Gastroesophageal sphincter (tissue), 4 donors: Measurements from ENCODE around the gene FGGY. TPM values are rescaled to one million over a fixed set of nuclear protein-coding genes. Genes with fewer than 3 reads are reported as not detected.

ENCODE experiments used
- ATAC-seq: fragments of 150-250 bp; one replicate; pipeline ENCODE4 v1.9.1; 2016; ENCODE audit warnings: mild to moderate bottlenecking, moderate library complexity
- H3K27ac ChIP-seq, 4 donors: fragments of 200-600 bp; sonication (generic) in 3 of 4; 1 replicate in 3 of 4; 2 replicates in 1 of 4; pipeline ENCODE4 v1.5.1; 2016 to 2019
- H3K27me3 ChIP-seq: fragments of 200-600 bp; sonication (generic); one replicate; pipeline ENCODE4 v1.5.1; 2019
- H3K36me3 ChIP-seq, 2 donors: fragments of 200-600 bp; sonication (generic); one replicate each; pipeline ENCODE4 v1.5.1; 2019; ENCODE audit warnings: control low read depth in 1 of 2
- H3K4me1 ChIP-seq, 3 donors: fragments of 200-600 bp; sonication (generic); 1 replicate in 2 of 3; 2 replicates in 1 of 3; pipeline ENCODE4 v1.5.1; 2016 to 2019; ENCODE audit warnings: control low read depth in 2 of 3
- H3K4me3 ChIP-seq, 2 donors: fragments of 200-600 bp; sonication (generic); one replicate each; pipeline ENCODE4 v1.5.1; 2019; ENCODE audit warnings: mild to moderate bottlenecking in 1 of 2, moderate library complexity in 1 of 2
- H3K9me3 ChIP-seq, 3 donors: fragments of 200-600 bp; sonication (generic); one replicate each; pipeline ENCODE4 v1.5.1; 2017 to 2019; ENCODE audit warnings: control low read depth in 2 of 3
- EP300 ChIP-seq: sonication (generic); formaldehyde crosslinking; IDR thresholded peaks from one replicate; pipeline ENCODE4 v1.6.1; 2017; ENCODE audit warnings: antibody characterized with exemption, mild to moderate bottlenecking
- POLR2A ChIP-seq, 2 donors: fragments of 450-650 bp; IDR thresholded peaks; one replicate each; pipeline ENCODE4 v1.6.1; 2017; ENCODE audit warnings: antibody characterized with exemption in 2 of 2, mild to moderate bottlenecking in 2 of 2, moderate library complexity in 1 of 2
- POLR2AphosphoS5 ChIP-seq: sonication (generic); formaldehyde crosslinking; IDR thresholded peaks from one replicate; pipeline ENCODE4 v1.6.1; 2017; ENCODE audit warnings: antibody characterized with exemption
- WGBS, 2 donors: methylation state at CpG; one replicate each; pipeline ENCODE4 v1.1.5; 2018; ENCODE audit warnings: low coverage in 1 of 2; 5-methylcytosine and 5-hydroxymethylcytosine counted together
- total RNA-seq, 4 donors: library from RNA; depleted of rRNA; stranded (reverse); fragments of >200 nt; gene quantifications; one replicate each; pipeline ENCODE4 v1.1.0, GENCODE V29; 2016
- TF ChIP-seq, protein P1 (sequence below), 4 experiments: fragments of 200-600 bp in 2 of 4; fragments of 450-650 bp in 2 of 4; sonication (generic) in 1 of 4; IDR thresholded peaks; one replicate each; pipeline ENCODE4 v1.5.1; 2017 to 2019; ENCODE audit warnings: antibody characterized with exemption in 4 of 4, mild to moderate bottlenecking in 2 of 4, moderate library complexity in 2 of 4

The FGGY gene
- total RNA-seq, 4 donors from 2014 or later, result 19.0 to 29.6 (median 25.2) TPM

- ATAC-seq, result no peak
- H3K36me3 ChIP-seq, result no peaks in the 10 kb centered on the region
- no peaks in the 10 kb centered on the region for H3K27me3 ChIP-seq
- TF ChIP-seq POLR2AphosphoS5 (no peak), POLR2A (IDR thresholded peaks at IDR 0.05) (no peak), EP300 (no peak)
- TF ChIP-seq, protein P1, sequence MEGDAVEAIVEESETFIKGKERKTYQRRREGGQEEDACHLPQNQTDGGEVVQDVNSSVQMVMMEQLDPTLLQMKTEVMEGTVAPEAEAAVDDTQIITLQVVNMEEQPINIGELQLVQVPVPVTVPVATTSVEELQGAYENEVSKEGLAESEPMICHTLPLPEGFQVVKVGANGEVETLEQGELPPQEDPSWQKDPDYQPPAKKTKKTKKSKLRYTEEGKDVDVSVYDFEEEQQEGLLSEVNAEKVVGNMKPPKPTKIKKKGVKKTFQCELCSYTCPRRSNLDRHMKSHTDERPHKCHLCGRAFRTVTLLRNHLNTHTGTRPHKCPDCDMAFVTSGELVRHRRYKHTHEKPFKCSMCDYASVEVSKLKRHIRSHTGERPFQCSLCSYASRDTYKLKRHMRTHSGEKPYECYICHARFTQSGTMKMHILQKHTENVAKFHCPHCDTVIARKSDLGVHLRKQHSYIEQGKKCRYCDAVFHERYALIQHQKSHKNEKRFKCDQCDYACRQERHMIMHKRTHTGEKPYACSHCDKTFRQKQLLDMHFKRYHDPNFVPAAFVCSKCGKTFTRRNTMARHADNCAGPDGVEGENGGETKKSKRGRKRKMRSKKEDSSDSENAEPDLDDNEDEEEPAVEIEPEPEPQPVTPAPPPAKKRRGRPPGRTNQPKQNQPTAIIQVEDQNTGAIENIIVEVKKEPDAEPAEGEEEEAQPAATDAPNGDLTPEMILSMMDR (IDR thresholded peaks at IDR 0.05), result no peak
- no peaks in the 10 kb centered on the region for H3K9me3 ChIP-seq
- H3K27ac ChIP-seq, result no peak overlapping the region
- H3K4me1 ChIP-seq, result peaks cover 0 to 25% (median 0%) of the 10 kb centered on the region in 3 donors
- H3K4me3 ChIP-seq, result no peak overlapping the region
Observed at GRCh38 chr1:59415881-59416280, 119.0 kb downstream of the FGGY start.

- H3K27me3 ChIP-seq, result no peaks in the 10 kb centered on the region
- ATAC-seq, result no peak
- no peaks in the 10 kb centered on the region for H3K36me3 ChIP-seq
Observed at GRCh38 chr1:59417406-59417805, 120.5 kb downstream of the FGGY start.

DNA sequence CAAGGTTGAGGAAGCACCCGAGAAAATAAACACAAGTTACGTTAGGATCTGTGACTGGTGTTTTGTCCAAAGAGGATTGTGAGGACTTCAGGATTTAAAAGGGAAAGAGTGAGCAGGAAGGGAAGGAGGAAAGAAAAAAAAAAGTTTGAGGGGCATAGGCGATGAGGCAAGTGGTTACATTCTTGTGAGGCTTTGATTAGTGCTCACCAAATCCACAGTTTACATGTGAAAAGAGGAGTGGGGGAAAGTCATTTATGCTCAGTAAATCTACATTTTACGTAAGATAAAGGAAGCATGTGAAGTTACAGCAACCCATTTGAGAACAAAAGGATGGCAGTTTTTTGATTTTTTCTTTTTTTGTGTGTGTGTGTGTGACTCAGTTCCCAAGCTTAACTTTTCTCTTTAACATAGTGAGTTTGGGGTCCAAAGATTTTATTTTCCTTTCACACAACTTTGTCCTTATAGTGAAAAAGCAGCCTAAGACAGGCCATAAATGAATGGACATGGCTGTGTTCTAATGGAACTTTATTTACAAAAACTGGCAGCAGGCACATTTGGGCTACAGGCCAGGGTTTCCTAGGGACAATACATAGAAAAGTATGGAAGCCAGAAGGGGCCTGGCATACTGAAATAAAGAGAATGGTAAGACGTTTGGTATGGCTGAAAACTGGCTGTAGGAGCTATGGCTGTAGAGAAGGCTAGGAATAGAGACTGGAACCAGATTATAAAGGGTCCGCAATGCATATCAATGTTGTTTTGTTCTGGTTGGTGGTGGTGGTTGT, 121.7 kb downstream of the FGGY start:
- Histone ChIP-seq H3K9me3 (no peaks in the 10 kb centered on the region), H3K4me3 (no peak overlapping the region), H3K36me3 (no peaks in the 10 kb centered on the region), H3K27me3 (no peaks in the 10 kb centered on the region), H3K27ac (no peak overlapping the region), H3K4me1 (peaks cover 0 to 37% (median 8%) of the 10 kb centered on the region in 3 donors)
- no peak for ATAC-seq
- 75 to 77% methylated on average over 6 of the region's 6 CpGs for WGBS, 2 donors
- TF ChIP-seq POLR2AphosphoS5 (no peak), EP300 (no peak), POLR2A (IDR thresholded peaks at IDR 0.05) (no peak)
- TF ChIP-seq, protein P1 (IDR thresholded peaks at IDR 0.05), result no peak

More at GRCh38 chr1:59417406-59417805, 120.5 kb downstream of the FGGY start:
- Histone ChIP-seq H3K4me1 (peaks cover 0 to 34% (median under 1%) of the 10 kb centered on the region in 3 donors), H3K27ac (no peak overlapping the region), H3K9me3 (no peaks in the 10 kb centered on the region), H3K4me3 (no peak overlapping the region)
- TF ChIP-seq EP300 (no peak), POLR2A (IDR thresholded peaks at IDR 0.05) (no peak), POLR2AphosphoS5 (no peak)
- TF ChIP-seq, protein P1 (IDR thresholded peaks at IDR 0.05), result no peak

DNA sequence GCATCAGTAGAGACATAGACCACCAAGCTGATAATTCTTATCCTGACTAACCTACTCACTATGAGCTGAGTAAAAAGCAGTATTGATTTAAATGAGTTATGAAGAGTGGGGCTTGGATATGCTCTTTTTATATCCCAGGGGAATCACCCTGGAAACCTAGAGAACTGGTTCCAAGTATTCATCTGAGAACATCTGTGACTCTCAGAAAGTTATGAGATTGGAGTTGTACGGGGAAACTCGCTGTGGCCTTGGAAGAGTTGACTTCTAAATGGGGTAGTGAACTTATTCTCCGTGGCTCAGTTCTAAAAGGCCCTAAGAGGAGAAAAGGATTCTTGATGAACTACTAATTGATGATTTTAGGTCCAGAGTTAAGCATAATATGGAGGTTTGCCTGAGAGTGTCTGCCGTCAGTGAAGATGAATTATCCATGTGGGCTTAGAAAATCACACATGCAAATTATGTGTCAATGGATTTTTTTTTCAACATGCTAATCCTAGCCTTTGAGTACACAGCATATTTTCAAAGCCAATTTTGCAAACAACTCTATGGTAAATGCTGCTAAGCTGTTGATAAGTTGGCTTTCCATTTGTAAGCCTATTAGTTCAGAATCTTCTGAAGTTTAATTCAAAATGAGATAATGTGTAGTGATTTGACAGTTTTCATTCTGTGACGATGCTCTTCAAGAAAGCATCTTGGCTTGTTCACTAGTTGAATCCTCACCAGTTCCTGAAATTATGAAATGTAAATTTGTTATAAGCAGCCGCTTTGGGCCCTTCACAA, 122.7 kb downstream of the FGGY start:
- H3K36me3 ChIP-seq, result no peaks in the 10 kb centered on the region

More for the DNA sequence above, 122.7 kb downstream of the FGGY start:
- 56 to 69% methylated on average over 3 to 6 of the region's 6 CpGs for WGBS, 2 donors
- Histone ChIP-seq H3K9me3 (no peaks in the 10 kb centered on the region), H3K27ac (no peak overlapping the region), H3K27me3 (no peaks in the 10 kb centered on the region), H3K4me3 (no peak overlapping the region), H3K4me1 (peaks cover 0 to 41% (median 8%) of the 10 kb centered on the region in 3 donors)
- ATAC-seq, result no peak
- no peak for TF ChIP-seq POLR2AphosphoS5
- no peak for TF ChIP-seq EP300
- TF ChIP-seq, protein P1 (IDR thresholded peaks at IDR 0.05), result no peak
- TF ChIP-seq POLR2A (IDR thresholded peaks at IDR 0.05), result no peak
